ENCODE results near the gene SMPD4.
"Not testable (repeated sequence)": the region's sequence is repeated elsewhere in the genome, so short reads cannot be mapped to it uniquely, and the experiment has no call there.

SMPD4 gene

GRCh38 chr2:130143266-130144039, 37.9 kb downstream of the SMPD4 start:
- DNase-seq (ENCODE audit: low read depth); H3K4me3 ChIP-seq (ENCODE audit: low read length): not testable (repeated sequence)

GRCh38 chr2:130142396-130143265, 38.8 kb downstream of the SMPD4 start:
- DNase-seq (ENCODE audit: low read depth); H3K4me3 ChIP-seq (ENCODE audit: low read length): not testable (repeated sequence)

GRCh38 chr2:130141645-130142370, 39.6 kb downstream of the SMPD4 start:
- not testable (repeated sequence) for DNase-seq (ENCODE audit: low read depth); H3K4me3 ChIP-seq (ENCODE audit: low read length)

GRCh38 chr2:130141002-130141401, 40.4 kb downstream of the SMPD4 start:
- not testable (repeated sequence) for DNase-seq (ENCODE audit: low read depth)

GRCh38 chr2:130140516-130140915, 40.9 kb downstream of the SMPD4 start:
- DNase-seq (ENCODE audit: low read depth); H3K4me3 ChIP-seq (ENCODE audit: low read length): not testable (repeated sequence)

More at GRCh38 chr2:130141002-130141401, 40.4 kb downstream of the SMPD4 start:
- H3K4me3 ChIP-seq (ENCODE audit: low read length) = not testable (repeated sequence)

GRCh38 chr2:130139331-130140280, 41.8 kb downstream of the SMPD4 start:
- not testable (repeated sequence) for DNase-seq (ENCODE audit: low read depth); H3K4me3 ChIP-seq (ENCODE audit: low read length)

- DNase-seq (ENCODE audit: low read depth) = peak; percentile 22
- H3K4me3 ChIP-seq (ENCODE audit: low read length) = not testable (repeated sequence)
These were observed 42.6 kb downstream of the SMPD4 start for GRCh38 chr2:130138841-130139251.

- not testable (repeated sequence) for H3K4me3 ChIP-seq (ENCODE audit: low read length); DNase-seq (ENCODE audit: low read depth)
These were observed 43.1 kb downstream of the SMPD4 start for GRCh38 chr2:130138326-130138725.

GRCh38 chr2:130137118-130137517, 44.3 kb downstream of the SMPD4 start:
- not testable (repeated sequence) for DNase-seq (ENCODE audit: low read depth); H3K4me3 ChIP-seq (ENCODE audit: low read length)

GRCh38 chr2:130136546-130136945, 44.9 kb downstream of the SMPD4 start:
- DNase-seq (ENCODE audit: low read depth); H3K4me3 ChIP-seq (ENCODE audit: low read length): not testable (repeated sequence)

GRCh38 chr2:130135692-130136541, 45.5 kb downstream of the SMPD4 start:
- no peak for DNase-seq (ENCODE audit: low read depth)
- no peak for TF ChIP-seq CTCF (IDR thresholded peaks at IDR 0.05; ENCODE audit: insufficient read depth, low read depth, low read length, missing control alignments)
- H3K4me3 ChIP-seq (ENCODE audit: low read length) = no peak overlapping the region

GRCh38 chr2:130129120-130129829, 52.1 kb downstream of the SMPD4 start, which contains the start of gene POTEF:
TSS of gene POTEF (minus strand) at chr2:130129222. CDS start at chr2:130120515, 8,707 bp downstream.
- DNase-seq (ENCODE audit: low read depth); H3K4me3 ChIP-seq (ENCODE audit: low read length): not testable (repeated sequence)

- not testable (repeated sequence) for DNase-seq (ENCODE audit: low read depth); H3K4me3 ChIP-seq (ENCODE audit: low read length)
These were observed 52.9 kb downstream of the SMPD4 start for GRCh38 chr2:130128464-130128863.

GRCh38 chr2:130127726-130128125, 53.7 kb downstream of the SMPD4 start:
- DNase-seq (ENCODE audit: low read depth); H3K4me3 ChIP-seq (ENCODE audit: low read length): not testable (repeated sequence)

- not testable (repeated sequence) for H3K4me3 ChIP-seq (ENCODE audit: low read length); DNase-seq (ENCODE audit: low read depth)
These were observed 60.5 kb downstream of the SMPD4 start for GRCh38 chr2:130120924-130121323.
